Epithelial cell of proximal tubule (primary cell): ENCODE results near the gene PROSER2. TPM values are rescaled to one million over a fixed set of nuclear protein-coding genes. Genes with fewer than 3 reads are reported as not detected.

Experiments
- DNase-seq: peaks from one replicate; pipeline ENCODE4 v3.0.0-alpha.2; 2011; ENCODE audit warnings: low read depth
- H3K4me3 ChIP-seq: 2 replicates; pipeline ENCODE4 v1.5.1; 2011; ENCODE audit warnings: low read depth, mild to moderate bottlenecking, low read length
- CTCF ChIP-seq: conservative IDR thresholded peaks from 2 replicates; pipeline ENCODE4 v1.5.1; 2012; ENCODE audit warnings: low read depth, mild to moderate bottlenecking, low read length
- total RNA-seq: library from RNA; depleted of rRNA; stranded (reverse); fragments of >200 nt; gene quantifications from 2 replicates; pipeline ENCODE4 v1.2.3, GENCODE V29; 2015

The PROSER2 gene
- 91.6 and 112 TPM in 2 replicates for total RNA-seq

- no peak for DNase-seq
- TF ChIP-seq CTCF, result no peak
- H3K4me3 ChIP-seq, result peak within 1 kb of the TSS; percentile 91
Observed at GRCh38 chr10:11823122-11823988, at the start of gene PROSER2. PROSER2 (plus strand) TSS chr10:11823356; CDS start chr10:11852078, 28,722 bp downstream.

- no peak for TF ChIP-seq CTCF
- no peak overlapping the region for H3K4me3 ChIP-seq
- no peak for DNase-seq
Observed at GRCh38 chr10:11773761-11774441, 49.3 kb upstream of the PROSER2 start.

- TF ChIP-seq CTCF, result no peak
- DNase-seq, result no peak
- no peak overlapping the region for H3K4me3 ChIP-seq
Observed at GRCh38 chr10:11775412-11775811, 47.7 kb upstream of the PROSER2 start.

GRCh38 chr10:11776080-11776479 lies 47.1 kb upstream of the PROSER2 start:
- no peak for DNase-seq
- H3K4me3 ChIP-seq, result no peak overlapping the region
- no peak for TF ChIP-seq CTCF

GRCh38 chr10:11781114-11781513 lies 42.0 kb upstream of the PROSER2 start:
- no peak for DNase-seq
- H3K4me3 ChIP-seq, result no peak overlapping the region
- TF ChIP-seq CTCF, result no peak

GRCh38 chr10:11782793-11783557 lies 40.2 kb upstream of the PROSER2 start:
- no peak overlapping the region for H3K4me3 ChIP-seq
- DNase-seq, result peak; percentile 38
- TF ChIP-seq CTCF, result peak; percentile 72
